DND-41 (cell line): Measurements from ENCODE around the gene RBM22.

Experiments
- EZH2 ChIP-seq: IDR thresholded peaks from 3 replicates; pipeline ENCODE4 v1.6.1; 2012; ENCODE audit warnings: borderline replicate concordance, low read depth, mild to moderate bottlenecking, moderate library complexity, low read length, inconsistent platforms; ENCODE audit not compliant: severe bottlenecking
- TF ChIP-seq, protein P1 (sequence below): IDR thresholded peaks from 2 replicates; pipeline ENCODE4 v1.5.1; 2012; ENCODE audit warnings: borderline replicate concordance, low read length, moderate library complexity, mild to moderate bottlenecking; ENCODE audit not compliant: poor library complexity, severe bottlenecking; ENCODE audit errors: extremely low read depth

DNA sequence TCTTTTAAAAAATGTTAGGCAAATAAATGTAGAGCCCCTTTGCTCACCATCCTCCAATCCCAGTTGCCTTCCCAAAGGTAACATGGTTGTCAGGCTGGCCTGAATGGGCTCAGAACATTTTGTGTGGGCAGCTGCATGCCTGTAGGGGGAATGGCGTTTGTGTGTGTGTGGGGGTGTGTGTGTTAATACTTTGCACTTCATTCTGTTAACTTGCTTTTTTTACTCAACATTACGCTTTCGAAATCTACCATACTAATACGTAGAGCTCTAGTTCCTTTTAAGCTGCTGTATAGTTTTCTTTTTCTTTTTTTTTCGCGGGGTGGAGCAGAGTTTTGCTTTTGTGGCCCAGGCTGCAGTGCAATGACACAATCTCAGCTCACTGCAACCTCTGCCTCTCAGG lies 25.8 kb downstream of the RBM22 start:
- TF ChIP-seq, protein P1, sequence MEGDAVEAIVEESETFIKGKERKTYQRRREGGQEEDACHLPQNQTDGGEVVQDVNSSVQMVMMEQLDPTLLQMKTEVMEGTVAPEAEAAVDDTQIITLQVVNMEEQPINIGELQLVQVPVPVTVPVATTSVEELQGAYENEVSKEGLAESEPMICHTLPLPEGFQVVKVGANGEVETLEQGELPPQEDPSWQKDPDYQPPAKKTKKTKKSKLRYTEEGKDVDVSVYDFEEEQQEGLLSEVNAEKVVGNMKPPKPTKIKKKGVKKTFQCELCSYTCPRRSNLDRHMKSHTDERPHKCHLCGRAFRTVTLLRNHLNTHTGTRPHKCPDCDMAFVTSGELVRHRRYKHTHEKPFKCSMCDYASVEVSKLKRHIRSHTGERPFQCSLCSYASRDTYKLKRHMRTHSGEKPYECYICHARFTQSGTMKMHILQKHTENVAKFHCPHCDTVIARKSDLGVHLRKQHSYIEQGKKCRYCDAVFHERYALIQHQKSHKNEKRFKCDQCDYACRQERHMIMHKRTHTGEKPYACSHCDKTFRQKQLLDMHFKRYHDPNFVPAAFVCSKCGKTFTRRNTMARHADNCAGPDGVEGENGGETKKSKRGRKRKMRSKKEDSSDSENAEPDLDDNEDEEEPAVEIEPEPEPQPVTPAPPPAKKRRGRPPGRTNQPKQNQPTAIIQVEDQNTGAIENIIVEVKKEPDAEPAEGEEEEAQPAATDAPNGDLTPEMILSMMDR, result no peak
- TF ChIP-seq EZH2, result no peak
